Ishikawa (cell line): ENCODE measurements around the gene RRP15.

ENCODE experiments used
- CEBPB ChIP-seq: IDR thresholded peaks from 2 replicates; pipeline ENCODE4 v1.6.1; 2012
- CREB1 ChIP-seq: IDR thresholded peaks from 2 replicates; pipeline ENCODE4 v1.6.1; 2012; ENCODE audit warnings: low read depth
- EGR1 ChIP-seq: IDR thresholded peaks from 2 replicates; pipeline ENCODE4 v1.6.1; 2012
- EP300 ChIP-seq: IDR thresholded peaks from 2 replicates; pipeline ENCODE4 v1.6.1; 2012; ENCODE audit warnings: borderline replicate concordance
- FOXM1 ChIP-seq: IDR thresholded peaks from 2 replicates; pipeline ENCODE4 v1.6.1; 2012; ENCODE audit warnings: low read depth, borderline replicate concordance
- NFIC ChIP-seq: IDR thresholded peaks from 2 replicates; pipeline ENCODE4 v1.6.1; 2012
- RAD21 ChIP-seq: IDR thresholded peaks from 2 replicates; pipeline ENCODE4 v1.6.1; 2012; ENCODE audit warnings: low read depth
- REST ChIP-seq: IDR thresholded peaks from 2 replicates; pipeline ENCODE4 v1.6.1; 2012; ENCODE audit warnings: low read depth, mild to moderate bottlenecking
- TAF1 ChIP-seq: IDR thresholded peaks from 2 replicates; pipeline ENCODE4 v1.6.1; 2012; ENCODE audit warnings: low read depth, mild to moderate bottlenecking
- TCF12 ChIP-seq: IDR thresholded peaks from 2 replicates; pipeline ENCODE4 v1.6.1; 2012; ENCODE audit warnings: low read depth
- TEAD4 ChIP-seq: IDR thresholded peaks from 2 replicates; pipeline ENCODE4 v1.6.1; 2012
- YY1 ChIP-seq: IDR thresholded peaks from 2 replicates; pipeline ENCODE4 v1.6.1; 2012; ENCODE audit warnings: low read depth
- ZBTB7A ChIP-seq: IDR thresholded peaks from 2 replicates; pipeline ENCODE4 v1.6.1; 2012; ENCODE audit warnings: low read depth
- TF ChIP-seq, protein P1 (sequence below): IDR thresholded peaks from 2 replicates; pipeline ENCODE4 v1.6.1; 2012
- TF ChIP-seq, protein P2 (sequence below): IDR thresholded peaks from 2 replicates; pipeline ENCODE4 v1.6.1; 2012

The RRP15 gene

GRCh38 chr1:218351391-218352074 is 66.4 kb downstream of the RRP15 start:
- TF ChIP-seq TCF12 (no peak), FOXM1 (no peak)

GRCh38 chr1:218352075-218352438 is 67.0 kb downstream of the RRP15 start:
- TF ChIP-seq TAF1 (no peak), REST (no peak), NFIC (no peak), EGR1 (no peak), RAD21 (no peak), TCF12 (no peak), CEBPB (no peak), EP300 (no peak), YY1 (no peak), FOXM1 (no peak), TEAD4 (no peak), ZBTB7A (no peak), CREB1 (no peak)
- TF ChIP-seq, protein P1, sequence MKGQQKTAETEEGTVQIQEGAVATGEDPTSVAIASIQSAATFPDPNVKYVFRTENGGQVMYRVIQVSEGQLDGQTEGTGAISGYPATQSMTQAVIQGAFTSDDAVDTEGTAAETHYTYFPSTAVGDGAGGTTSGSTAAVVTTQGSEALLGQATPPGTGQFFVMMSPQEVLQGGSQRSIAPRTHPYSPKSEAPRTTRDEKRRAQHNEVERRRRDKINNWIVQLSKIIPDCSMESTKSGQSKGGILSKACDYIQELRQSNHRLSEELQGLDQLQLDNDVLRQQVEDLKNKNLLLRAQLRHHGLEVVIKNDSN, result no peak
- TF ChIP-seq, protein P2, sequence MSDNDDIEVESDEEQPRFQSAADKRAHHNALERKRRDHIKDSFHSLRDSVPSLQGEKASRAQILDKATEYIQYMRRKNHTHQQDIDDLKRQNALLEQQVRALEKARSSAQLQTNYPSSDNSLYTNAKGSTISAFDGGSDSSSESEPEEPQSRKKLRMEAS, result no peak

DNA sequence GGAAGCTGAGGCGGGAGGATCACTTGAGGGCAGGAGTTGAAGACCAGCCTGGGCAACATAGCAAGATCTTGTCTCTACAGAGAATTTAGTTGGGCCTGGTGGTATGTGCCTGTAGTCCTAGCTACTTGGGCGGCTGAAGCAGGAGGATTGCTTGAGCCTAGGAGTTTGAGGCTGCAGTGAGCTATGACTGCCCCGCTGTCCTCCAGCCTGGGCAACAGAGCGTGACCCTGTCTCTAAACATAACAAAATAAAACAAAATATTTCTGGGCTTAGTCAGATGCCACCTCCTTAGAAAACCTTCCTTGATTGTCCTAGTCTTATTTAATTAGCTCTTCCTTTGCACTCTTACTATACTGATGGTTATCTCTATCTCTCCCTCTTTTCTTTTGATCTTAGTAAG is 68.6 kb downstream of the RRP15 start:
- no peak for TF ChIP-seq TAF1

DNA sequence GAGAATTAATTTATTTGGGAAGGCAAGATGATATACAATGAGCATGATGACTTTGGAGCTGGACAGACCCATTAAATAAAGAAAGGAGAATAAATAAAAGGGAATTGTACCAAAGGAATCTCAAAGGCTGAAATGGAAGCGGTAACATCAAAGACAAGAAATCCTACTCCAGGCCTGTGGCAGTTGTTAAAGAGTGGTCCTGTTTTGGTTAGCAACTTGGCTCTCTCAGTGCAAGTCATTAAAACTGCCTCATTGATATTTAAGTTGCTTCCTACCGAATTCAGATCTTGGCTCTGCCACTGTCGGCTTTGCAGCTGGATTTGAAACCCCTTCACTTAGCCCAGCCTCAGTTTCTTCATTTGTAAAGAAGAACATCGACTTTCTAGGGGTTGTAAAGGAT is 70.2 kb downstream of the RRP15 start:
- TF ChIP-seq, protein P2, result no peak
- TF ChIP-seq TCF12 (no peak), CREB1 (no peak), RAD21 (no peak), EP300 (no peak), TEAD4 (no peak), TAF1 (no peak), YY1 (no peak), EGR1 (no peak), CEBPB (no peak), FOXM1 (no peak), NFIC (no peak)
- TF ChIP-seq, protein P1, result no peak

DNA sequence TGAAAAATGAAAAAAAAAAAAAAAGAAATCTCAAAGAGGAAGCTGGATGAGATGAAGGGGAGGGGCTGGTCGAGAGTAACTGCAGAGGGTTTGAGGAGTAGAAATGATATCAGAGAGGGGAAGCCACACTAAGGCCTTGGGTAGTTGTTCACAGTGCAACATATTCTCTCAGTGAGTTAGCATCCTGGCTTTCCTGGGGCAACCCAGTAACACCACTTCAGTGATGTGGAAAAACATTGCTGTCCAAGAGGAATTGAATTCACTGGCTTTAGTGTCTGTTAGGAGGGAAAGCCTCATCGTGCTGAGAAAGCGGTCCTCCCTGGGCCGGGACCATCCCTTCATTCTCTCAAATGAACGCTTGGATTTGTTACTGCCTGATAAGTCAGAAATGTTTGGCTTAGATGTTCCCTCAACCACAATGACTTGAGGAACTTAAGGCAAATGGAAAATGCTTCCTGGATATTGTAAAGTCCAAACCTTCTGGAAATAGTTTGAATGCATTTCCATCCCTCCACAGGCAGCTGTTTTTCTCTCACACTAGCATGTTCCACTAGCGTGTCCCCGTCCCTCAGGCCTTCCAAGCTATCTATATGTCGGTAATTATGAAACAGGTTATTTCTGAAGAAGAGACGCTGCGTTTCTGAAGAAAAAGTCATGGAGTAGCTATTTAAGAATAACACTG is 72.3 kb downstream of the RRP15 start:
- no peak for TF ChIP-seq EP300

DNA sequence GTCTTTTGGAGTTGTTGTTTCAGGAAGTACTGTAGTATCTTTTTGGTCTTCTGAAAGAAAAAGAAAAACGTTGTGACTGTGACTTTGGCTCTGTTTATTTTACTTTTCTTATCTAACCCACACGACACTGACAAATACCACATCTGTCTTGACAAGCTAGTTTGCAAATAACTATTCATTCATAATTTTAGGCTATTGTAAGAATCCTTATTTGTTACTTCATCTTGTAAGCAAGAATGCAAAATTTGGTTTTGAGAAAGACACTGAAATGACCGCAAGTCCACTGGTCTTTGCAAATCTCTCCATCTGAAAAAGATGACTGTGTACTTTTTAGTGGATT is 72.8 kb downstream of the RRP15 start:
- TF ChIP-seq NFIC (no peak), EP300 (no peak), TEAD4 (no peak), TAF1 (no peak)
- TF ChIP-seq, protein P2, result no peak

GRCh38 chr1:218361298-218362065 is 76.4 kb downstream of the RRP15 start:
- TF ChIP-seq TEAD4, result no peak
- no peak for TF ChIP-seq REST
- no peak for TF ChIP-seq CEBPB
- peak; percentile 90 for TF ChIP-seq RAD21
